Upper lobe of left lung (tissue), 4 donors: Measurements from ENCODE around the gene FAM200A.

Experiments
- CTCF ChIP-seq, 6 experiments: fragments of 450-650 bp in 4 of 6; fragments of 200-600 bp in 2 of 6; sonication (generic) in 2 of 6; IDR thresholded peaks; one replicate each; pipeline ENCODE4 v1.5.1; 2016 to 2019; ENCODE audit warnings: antibody characterized with exemption in 6 of 6
- EP300 ChIP-seq, 4 donors: sonication (generic); formaldehyde crosslinking; IDR thresholded peaks; one replicate each; pipeline ENCODE4 v1.5.1; 2017; ENCODE audit warnings: antibody characterized with exemption in 4 of 4, control low read depth in 2 of 4
- POLR2A ChIP-seq, 4 donors: fragments of 450-650 bp; IDR thresholded peaks; one replicate each; pipeline ENCODE4 v1.5.1; 2016 to 2017; ENCODE audit warnings: antibody characterized with exemption in 4 of 4, mild to moderate bottlenecking in 2 of 4
- POLR2AphosphoS5 ChIP-seq, 2 donors: sonication (generic); formaldehyde crosslinking; IDR thresholded peaks; one replicate each; pipeline ENCODE4 v1.5.1; 2017; ENCODE audit warnings: antibody characterized with exemption in 2 of 2

GRCh38 chr7:99514050-99514449 lies 37.9 kb downstream of the FAM200A start:
- no peak for TF ChIP-seq POLR2A (IDR thresholded peaks at IDR 0.05)
- no peak for TF ChIP-seq CTCF (IDR thresholded peaks at IDR 0.05)
- no peak for TF ChIP-seq POLR2AphosphoS5 (IDR thresholded peaks at IDR 0.05)
- TF ChIP-seq EP300 (IDR thresholded peaks at IDR 0.05), result no peak
